HG02938 (cell line): ENCODE measurements around the gene CFAP298.
A peak's percentile ranks its signal among the peaks of the same experiment; 100 is the strongest.
"Not testable (repeated sequence)": the region's sequence is repeated elsewhere in the genome, so short reads cannot be mapped to it uniquely, and the experiment has no call there.

ENCODE experiments used
- ATAC-seq: cut with Tn5 transposase; IDR thresholded peaks from one replicate; pipeline ENCODE4 v1.9.1; 2021; ENCODE audit warnings: mild to moderate bottlenecking, moderate library complexity; ENCODE audit not compliant: unreplicated experiment

The CFAP298 gene

GRCh38 chr21:32569261-32570230 lies 42.6 kb downstream of the CFAP298 start:
- peak; percentile 81 for ATAC-seq

GRCh38 chr21:32567626-32568025 lies 44.6 kb downstream of the CFAP298 start:
- ATAC-seq = no peak

DNA sequence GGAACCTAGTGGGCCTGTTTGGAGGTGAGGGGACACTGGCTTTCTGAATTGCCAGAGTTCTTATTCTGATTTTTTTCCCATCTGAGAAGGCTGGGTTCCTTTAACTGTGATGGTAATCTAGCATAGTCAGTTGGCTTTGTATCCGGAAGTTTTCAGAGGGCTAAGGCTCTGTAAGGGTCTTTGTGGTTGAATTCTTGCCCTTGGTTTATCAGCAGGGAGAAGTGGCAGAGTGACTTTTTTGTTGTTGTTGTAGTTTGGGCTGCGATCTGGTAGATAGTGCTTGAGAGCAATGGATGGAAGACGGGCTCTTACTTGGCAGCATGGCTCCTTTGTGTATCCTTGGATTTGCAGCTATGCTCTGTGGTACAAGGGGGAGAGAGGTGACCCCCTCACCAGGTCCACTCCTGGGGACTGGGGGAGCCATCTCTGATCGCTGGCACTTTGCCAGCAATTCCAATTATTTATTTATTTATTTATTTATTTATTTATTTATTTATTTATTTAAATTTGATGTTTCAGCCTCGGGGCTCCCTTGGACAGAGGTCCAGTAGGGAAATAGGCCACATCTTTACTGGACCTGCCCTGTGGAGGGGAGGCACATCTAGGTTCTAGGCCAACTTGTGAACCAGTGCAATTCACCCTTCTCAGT lies 45.3 kb downstream of the CFAP298 start:
- no peak for ATAC-seq

- no peak for ATAC-seq
Measured at GRCh38 chr21:32565856-32566465, 46.2 kb downstream of the CFAP298 start.

DNA sequence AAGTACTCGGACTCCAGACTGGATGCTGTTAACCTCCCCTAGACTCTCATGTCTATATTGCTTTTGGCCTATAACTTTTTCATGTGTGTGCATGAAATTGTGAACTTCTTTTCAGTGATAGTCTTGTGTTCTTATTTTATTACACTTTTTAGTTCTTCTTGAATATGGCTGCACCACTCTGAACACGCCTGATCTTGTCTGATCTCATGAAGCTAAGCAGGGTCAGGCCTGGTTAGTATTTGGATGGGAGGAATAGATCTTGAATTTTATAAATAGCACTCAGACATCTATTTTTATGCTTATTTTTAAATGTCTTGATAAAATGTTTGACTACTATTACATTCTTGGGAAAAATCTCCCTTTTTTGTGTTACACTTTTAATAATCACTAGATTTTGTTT lies 49.3 kb downstream of the CFAP298 start:
- no peak for ATAC-seq

DNA sequence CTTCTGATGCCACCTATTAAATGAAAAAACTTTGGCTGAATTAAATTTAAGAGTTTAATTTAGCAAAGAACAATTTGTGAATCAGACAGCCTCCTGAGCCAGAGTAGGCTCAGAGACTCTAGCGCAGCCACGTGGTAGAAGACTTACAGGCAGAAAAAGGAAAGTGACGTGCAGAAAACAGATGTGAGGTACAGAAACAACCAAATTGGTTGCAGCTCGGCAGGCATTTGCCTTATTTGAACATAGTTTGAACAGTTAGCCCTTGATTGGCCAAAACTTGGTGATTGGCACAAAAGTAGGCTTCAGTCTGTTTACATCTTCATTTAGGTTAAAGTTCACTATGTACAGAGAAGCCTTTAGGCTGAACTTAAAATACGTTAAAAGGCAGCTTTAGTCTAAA lies 49.8 kb downstream of the CFAP298 start:
- ATAC-seq = no peak

DNA sequence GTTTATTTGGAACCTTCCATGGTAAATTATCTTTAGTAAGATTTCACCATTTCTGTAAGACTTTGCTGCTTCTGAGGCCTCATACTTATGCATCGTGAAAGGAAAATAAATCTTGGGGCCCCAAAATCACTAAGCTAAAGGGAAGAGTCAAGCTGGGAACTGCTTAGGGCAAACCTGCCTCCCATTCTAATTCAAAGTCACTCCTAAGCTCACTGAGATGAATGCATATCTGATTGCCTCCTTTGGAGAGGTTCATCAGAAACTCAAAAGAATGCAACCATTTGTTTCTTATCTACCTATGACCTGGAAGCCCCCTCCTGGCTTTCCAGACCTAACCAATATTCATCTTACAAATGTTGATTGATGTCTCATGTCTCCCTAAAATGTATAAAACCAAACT lies 50.7 kb downstream of the CFAP298 start:
- not testable (repeated sequence) for ATAC-seq

- no peak for ATAC-seq
Measured at GRCh38 chr21:32560896-32561295, 51.3 kb downstream of the CFAP298 start.

- ATAC-seq = no peak
Measured at GRCh38 chr21:32559006-32559610, 53.1 kb downstream of the CFAP298 start.

- no peak for ATAC-seq
Measured at GRCh38 chr21:32558106-32558505, 54.1 kb downstream of the CFAP298 start.

DNA sequence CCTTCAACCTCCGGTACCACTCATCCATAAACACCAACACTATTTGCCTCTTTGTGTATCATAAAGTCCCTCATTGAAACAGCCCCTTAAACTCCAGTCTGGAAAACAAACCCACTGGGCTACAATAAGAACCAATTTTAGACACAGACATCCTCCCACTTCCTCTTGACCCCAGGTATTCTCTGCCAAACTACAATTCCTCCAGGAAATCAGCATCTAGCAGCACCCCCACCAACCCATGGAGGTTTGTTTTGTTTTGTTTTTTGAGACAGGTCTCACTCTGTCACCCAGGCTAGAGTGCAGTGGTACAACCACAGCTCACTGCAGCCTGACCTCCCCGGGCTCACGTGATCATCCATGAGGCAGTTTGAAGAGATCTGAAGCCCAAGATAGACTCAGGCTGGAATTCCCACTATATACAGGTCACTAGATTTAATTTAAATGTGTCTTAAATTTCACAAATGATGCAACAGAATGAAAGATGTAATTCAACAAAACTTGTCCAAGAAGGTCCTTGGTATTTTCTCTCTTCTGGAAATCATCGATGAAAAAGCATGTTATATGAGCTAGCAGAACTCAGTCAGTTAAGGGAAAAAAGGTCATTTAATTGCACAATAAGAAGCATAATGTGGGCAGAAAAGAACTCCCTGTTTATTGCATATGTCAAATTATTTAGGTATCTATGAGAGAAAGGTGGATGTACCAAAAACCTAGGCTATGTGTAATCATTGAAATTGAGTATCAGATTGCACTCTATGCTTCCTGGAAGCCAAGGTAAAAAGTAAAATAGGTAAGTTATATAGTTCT lies 57.1 kb downstream of the CFAP298 start:
- ATAC-seq = no peak

- no peak for ATAC-seq
Measured at GRCh38 chr21:32549886-32550285, 62.3 kb downstream of the CFAP298 start.

DNA sequence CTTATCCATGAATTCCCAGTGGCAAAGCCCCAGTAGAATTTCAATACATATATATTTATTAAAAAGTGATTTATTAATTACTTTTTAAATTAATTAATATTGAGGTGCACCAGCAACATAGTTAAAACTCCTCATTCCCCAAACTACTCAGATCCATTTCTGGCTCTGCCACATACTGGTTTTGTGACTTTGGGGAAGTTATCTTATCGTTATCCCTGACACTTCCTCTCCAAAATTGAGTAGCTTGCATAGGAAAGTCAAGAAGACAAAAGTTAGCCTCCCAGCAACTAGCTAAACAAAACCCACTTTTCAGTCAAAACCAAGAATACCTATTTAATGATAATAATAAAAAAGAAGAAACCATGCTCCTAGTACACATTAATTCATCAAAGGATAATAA lies 62.7 kb downstream of the CFAP298 start:
- ATAC-seq = no peak
